Activated CD4-positive, alpha-beta T cell treated with anti-CD3 and anti-CD28 coated beads for 1 hour (primary cell): ENCODE data around the gene GGA3.
"Not testable (repeated sequence)": the region's sequence is repeated elsewhere in the genome, so short reads cannot be mapped to it uniquely, and the experiment has no call there.

Experiments used
- DNase-seq: peaks from one replicate; pipeline ENCODE4 v3.0.0-alpha.2; 2020

The GGA3 gene

DNA sequence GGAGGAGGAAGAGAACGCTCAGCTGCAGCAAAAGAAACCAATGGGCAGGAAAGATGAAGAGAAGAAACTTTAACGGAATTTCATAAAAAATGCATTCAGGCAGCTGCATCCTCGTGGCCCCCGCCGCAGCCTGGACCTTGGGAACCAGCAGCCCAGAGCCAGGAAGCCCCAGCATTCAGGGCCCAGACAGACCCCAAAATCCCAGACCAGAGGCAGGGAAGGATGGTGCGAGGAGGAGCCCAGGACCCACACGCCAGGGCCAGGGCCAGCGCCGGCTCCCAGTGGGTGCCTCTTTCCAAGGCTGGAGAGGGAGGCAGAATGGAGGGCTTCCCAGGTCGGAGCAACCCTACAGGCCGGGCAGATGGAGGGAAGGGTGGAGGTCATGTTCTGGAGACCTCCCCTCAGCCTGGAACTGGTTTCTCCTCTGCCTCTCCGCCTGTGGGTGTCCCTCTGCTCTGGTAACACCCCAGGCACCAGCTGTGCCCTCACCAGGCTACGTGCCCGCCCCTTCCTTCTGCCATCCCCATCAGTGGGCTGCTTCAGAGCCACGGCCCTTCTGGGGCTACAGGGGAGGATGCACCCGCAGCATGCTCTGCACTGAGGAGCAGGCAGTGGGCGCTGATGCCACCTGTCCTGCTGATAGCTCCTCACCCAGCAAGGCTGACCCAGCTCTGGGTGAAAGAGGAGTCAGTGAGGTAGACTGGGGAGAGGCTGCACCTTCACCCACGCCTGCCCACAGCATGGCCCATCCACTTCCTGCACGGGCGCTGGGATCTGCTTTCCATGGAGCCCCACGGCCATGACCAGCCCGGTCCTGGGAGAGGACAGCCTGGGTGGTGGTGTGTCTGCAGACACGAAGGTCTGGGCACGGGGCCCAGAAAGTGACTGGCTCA, 10.8 kb upstream of the GGA3 start:
- DNase-seq = no peak

DNA sequence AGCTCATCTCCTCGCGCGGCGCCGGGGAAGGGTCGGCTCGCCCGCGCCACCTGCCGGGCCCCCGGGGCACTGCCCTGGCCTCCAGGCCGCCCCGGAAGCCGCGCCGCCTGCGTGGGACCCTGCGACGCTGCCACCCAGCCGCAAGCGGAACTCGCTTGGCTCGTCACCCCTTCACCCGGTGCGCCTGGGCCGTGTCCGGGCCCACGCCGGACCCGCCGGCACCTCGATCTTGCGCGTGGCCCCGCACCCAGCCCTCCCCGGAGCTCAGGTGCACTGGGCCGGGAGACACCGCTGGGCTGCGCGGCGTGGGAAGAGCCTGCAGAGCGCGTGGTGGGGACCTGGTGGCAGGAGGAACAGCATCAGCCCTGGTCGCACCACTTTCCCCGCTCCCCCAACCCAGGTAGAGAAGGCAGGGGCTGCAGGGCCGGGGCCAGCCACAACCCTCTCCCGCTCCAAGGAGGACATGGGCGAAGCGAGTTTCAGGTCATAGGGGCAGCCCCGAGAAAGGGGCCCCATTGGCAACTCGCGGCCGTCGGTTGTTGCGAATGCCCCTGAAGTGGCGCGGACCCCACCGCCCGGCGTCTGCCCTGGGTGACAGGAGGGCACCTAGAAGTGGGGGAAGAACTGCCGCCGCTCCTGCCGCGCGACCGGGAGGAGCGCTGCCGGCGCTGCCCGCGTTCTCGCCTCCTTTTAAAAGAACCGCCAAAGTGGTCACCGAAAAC, 10.0 kb upstream of the GGA3 start:
- DNase-seq = peak; percentile 83

DNA sequence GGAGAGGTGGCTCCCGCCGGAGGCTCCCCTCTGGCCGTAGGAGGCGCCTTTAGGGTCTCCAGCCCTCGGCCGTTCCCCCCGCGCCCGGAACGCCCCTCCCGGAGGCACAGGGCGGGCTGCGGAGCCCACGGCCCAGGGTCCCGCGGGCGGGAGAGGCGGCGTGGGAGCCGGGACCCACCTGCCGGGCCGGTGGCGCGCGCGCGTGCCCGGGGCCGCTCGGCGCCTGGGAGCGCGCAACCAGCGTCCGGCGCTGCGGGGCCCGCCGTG, 9.5 kb upstream of the GGA3 start, which contains the start of gene MIF4GD:
TSS of gene MIF4GD (minus strand) at position 266 of the 267 bp plus-strand sequence. CDS start 1,036 bp downstream, outside the sequence.
- no peak for DNase-seq

DNA sequence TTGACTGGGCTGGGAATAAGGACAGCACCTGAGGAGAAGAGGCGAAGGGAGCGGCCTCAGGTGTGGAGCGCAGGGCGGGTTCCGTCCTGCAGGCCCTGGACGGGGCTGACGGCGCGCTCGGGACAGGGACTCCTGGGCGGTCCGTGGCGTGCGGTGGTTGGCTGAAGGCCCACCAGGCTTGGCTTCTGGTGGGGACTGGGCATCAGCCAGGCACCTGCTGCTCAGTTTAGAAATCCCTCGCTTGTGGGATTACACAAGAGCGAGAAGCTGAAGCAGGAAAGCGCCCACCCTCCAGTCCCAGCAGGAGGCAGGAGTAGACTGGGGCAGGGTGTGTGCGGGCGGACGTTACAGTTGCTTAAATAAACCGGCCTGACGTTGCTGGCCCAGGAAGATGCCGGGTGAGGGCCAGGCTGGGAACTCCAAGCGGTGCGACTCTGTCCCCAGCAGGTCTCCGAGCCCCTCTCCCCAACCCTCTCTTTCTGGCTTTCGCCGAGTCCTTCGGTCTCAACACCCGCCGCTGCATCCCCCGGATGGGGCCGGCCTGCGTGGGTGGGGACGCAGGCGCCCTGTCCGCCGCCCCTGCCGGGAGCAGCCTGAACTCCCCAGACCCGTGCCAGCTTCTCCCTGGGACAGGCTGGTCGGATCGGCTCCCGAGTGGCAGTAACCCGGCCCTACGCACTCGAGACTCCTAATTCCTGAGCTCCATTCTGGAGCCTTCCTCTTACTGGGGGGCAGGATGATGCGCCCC, 9.0 kb upstream of the GGA3 start:
- DNase-seq = peak; percentile 28

- no peak for DNase-seq
Observed at GRCh38 chr17:75269844-75270217, 8.4 kb upstream of the GGA3 start.

DNA sequence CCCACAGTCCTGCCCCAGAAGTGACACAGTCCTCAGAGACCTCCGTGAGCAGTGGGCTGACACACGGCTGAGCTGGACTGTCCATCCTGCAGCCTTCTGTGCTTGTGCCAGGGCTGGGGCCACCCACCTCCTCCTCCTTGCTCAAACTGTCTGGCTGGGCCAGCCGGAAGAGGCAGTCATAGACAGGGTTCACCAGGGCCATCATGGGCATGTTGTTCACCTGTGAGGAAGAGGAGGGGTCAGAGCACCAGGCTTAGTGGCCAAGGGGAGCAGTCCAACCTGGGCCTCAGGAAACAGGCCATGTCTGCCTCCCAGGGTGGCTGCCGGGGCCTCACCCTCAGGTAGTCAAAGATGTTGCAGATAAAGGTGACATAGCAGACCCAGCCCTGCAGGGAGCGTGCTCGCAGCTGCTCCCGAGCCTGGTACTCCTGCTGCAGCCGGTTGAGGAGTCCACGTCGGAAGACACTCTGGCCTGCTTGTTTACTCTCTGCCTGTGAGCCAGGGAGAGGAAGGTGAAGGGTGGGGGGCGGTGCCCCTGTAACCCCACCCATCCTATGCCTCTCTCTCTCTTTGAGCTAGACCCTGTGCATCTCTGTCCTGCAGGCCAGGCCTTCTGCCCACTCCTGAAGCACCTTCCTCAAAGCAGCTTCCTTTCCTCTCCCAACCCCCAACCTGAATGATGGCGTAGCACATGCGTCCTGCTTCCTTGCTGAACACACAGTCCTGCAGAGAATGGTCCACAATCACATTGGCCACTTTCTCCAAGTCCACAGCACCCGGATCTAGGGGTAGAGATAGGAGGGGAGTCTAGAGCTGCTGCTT, 6.2 kb upstream of the GGA3 start:
- DNase-seq = no peak

DNA sequence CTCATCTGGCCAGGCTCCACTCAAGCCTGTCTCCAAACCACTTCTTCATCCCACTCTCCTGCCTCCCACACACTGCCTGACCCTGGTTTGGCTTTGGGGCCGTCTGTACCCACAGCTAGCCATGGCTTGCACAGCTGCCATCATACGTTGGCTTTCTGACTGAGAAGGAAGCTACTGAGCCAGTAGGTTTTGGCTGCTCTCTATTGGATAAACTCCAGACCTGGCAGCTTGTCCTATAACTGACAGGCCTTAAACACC, 5.7 kb upstream of the GGA3 start:
- no peak for DNase-seq

DNA sequence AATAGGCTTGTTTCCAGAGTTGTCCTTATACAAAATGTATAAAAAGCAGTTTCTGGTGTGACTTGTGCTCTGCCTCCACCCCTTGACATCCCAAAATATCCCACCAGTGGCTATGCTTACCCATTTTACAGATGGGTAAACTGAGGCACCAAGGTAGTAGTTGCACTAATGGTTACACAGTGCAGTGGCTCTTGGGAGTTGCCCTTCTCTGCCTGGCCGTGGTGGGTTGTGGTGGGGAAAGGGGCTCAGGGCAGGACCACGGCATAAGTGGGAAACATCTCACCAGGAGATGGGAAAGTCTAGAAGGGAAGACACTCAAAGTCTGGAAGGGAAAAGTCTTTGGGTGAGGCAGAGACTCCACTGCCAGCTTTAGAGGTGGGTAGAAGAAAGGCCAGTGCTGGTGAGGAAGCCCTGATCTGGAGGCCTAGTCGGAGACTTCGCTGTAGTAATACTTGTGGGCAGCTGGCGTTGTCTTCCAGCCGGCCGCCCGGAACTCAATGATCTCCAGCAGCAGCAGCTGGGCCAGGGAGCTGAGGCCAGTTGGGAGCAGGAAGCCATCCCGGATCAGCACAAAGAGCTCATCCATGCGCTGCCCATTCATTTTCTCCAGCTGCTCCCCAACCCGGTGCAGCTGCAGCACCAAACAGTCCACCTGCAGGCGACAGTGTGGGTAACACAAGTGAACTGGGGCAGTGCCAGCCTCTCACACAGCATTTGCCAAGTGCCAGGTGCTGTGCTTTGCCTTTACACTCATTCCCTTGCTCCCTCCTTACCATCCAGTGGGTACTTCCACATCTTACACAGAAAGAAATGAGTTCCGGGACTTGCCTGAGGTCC, 5.1 kb upstream of the GGA3 start:
- no peak for DNase-seq

GRCh38 chr17:75265614-75266315, 4.4 kb upstream of the GGA3 start:
- DNase-seq = no peak

DNA sequence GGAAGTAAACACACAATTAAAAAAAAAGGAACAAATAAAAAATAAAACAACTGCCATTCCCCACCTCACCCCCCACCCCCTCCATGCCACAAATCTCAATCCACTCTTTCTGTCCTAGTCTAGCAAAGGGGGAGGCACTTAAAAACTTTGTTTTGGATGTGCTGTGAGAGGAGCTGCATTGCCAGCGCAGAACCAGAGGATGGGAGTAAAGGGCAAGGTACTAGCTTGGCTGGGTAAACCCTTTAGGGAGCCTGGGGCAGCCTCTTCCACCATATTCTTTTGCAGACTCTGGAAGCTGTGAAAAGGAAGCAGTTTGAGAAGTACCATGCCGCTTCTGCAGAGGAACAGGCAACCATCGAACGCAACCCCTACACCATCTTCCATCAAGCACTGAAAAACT, 1.6 kb upstream of the GGA3 start:
- no peak for DNase-seq

DNA sequence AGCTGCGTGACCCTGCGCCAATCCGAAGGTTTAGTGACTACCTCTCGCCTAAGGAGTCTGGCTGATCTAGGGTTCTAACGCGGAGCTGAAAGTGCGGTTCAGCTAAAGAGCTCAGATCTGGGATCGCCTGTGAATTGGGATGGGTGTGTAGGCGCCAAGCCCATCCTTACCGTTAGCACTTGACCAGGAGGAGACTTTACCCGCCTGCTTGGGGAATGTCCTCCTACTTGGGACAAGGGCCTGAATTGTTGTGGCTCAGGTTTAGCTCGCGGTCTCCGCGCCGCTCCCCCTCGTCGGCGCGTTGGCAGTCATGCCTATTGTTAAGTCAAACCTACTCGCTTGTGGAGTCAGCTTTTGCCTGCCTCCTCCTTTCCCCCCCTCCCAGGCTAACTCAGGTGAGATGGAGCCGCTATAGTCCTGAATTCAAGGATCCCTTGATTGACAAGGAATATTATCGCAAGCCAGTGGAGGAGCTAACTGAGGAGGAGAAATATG, 753 bp upstream of the GGA3 start:
- DNase-seq = no peak

DNA sequence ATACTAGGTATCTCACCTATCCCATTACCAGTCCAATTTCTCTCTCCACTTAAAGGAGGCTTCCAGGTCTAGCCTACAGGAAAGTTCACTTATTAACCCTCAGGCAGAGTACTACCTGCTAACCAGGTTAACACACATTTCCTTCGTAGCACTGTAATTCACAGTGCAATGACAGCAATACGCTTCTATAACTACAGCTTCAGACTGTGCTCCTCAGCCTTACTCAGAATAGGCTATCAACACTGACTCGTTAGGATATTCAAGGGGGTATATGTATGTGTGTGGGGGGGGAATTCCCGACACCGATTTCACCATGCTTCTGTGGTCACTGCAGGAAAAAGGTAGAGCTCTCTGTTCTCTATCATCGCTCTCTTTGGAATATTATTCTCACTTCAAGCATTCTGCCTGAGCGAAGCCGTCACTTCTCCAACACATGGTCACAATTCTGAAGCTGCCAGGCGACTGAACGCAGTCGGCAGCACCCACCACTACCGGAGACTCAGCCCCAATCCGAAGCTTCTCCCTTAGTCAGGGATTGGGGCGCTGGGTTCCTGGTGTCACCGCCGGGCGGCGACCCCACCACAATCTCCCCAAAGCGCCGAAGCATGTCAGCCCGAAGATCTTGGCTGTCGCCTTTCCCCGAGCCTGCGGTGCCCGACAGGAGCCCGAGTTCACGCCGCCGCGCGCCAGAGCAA, 618 bp downstream of the GGA3 start:
- DNase-seq = no peak

DNA sequence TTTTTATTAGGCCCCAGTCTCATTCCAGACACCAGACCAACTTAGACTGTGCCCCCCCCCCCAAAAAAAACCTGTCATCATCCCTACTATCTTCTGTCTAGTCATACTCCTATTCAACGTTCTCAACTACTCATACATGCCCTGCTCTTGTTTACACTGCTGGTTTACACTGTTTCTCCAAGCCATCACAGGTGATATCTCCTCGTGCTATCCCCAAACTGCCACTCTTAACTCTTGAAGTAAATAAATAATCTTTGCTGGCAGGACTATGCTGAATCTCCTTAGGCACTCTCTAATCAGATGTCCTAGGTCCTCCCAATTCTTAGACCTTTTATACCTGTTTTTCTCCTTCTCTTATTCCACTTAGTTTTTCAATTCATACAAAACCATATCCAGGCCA, 4.2 kb downstream of the GGA3 start:
- not testable (repeated sequence) for DNase-seq

DNA sequence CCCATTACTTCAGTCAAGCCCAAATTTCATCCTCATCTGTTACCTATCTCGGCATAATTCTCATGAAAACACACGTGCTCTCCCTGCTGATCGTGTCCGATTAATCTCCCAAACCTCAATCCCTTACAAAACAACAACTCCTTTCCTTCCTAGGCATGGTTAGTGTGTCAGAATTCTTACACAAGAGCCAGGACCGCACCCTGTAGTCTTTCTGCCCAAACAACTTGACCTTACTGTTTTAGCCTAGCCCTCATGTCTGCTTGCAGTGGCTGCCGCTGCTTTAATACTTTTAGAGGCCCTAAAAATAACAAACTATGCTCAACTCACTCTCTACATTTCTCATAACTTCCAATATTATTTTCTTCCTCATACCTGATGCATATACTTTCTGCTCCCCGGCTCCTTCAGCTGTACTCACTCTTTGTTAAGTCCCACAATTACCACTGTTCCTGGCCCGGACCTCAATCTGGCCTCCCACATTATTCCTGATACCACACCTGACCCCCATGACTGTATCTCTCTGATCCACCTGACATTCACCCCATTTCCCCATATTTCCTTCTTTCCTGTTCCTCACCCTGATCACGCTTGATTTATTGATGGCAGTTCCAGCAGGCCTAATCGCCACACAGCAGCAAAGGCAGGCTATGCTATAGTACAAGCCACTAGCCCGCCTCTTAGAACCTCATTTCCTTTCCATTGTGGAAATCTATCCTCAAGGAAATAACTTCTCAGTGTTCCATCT, 5.3 kb downstream of the GGA3 start:
- DNase-seq = not testable (repeated sequence)

DNA sequence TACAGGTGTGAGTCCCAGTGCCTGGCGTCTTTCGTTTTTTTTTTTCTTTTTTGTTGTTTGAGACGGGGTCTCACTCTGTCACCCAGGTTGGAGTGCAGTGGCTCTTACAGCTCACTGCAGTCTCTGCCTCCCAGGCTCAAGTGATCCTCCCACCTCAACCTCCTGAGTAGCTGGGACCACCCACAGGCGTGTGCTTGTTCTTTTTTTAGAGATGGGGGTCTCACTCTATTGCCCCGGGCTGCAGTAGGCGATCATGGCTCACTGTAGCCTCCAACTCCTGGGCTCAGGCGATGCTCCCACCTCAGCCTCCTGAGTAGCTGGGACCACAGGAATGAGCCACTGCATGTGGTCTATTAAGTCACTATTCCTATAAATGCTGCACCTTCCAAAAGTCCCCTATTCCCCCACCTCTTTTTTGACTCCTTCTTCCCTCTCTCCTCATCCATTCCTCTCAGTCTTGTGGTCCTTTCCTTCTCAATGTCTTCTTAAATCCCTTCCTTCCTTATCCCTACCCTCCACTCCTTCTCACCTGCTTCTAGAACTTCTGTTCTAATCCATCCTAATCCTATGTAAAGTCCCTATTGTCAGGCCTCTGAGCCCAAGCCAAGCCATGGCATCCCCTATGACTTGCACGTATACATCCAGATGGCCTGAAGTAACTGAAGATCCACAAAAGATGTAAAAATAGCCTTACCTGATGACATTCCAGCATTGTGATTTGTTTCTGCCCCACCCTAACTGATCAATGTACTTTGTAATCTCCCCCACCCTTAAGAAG, 9.2 kb downstream of the GGA3 start:
- no peak for DNase-seq

DNA sequence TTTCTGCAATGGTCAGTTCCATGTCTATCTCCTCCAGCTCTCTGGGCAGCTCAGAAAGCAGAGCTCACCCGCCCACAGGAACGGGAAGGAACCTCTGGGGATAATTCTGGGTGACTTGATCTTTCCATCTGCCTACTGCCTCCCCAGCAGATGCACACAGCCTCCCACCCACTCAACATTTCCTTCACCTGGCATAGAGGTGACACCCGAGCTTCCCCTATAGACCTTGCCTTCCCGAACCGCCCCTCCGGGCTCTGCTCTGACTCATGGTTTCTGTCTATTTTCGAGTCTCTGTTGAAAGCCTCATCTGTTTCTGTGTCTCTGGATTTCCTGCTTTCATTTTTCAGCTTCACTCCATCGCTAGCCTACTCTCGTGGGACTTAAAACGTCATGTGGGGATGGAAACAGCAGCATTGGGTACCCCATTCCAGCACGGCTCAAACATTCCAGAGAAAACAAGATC, 11.4 kb downstream of the GGA3 start:
- peak; percentile 74 for DNase-seq

DNA sequence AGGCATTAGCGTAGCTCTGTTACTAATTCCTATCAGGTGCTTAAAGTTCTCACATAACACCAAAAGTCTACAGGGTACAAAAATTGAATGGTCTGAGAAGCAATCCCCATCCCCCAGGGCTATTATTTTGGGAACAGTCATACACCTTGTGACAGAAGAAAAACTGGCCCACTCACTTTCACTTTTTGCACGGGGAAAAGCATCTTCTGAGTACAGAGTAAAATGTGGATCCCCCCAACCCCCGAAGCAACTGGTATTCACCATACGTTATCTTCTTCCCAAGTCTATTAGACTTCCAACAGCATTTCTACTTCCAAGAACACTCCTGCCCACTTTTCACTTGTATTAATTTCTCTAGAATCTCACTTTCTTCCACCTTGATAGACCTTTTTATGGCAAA, 11.8 kb downstream of the GGA3 start:
- no peak for DNase-seq

DNA sequence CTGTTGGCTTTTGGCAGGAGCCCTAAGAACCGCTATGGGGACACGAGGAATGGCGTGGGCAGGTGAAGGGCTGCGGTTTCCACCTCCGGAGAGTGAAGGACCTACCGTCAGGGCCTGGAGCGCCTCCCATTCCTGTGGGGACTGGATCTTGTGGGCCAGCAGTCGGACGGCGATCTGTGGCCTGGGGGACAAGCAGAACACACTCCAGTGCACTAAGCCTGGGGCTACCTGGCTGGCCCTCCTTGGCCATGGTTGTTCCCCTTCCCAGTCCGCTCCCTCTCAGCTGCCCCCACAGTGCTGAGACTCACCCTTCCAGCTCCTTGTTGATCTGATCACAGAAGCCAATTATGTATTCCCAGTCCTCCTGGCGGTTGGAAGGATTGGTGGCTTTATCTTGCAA, 15.0 kb downstream of the GGA3 start:
- no peak for DNase-seq

DNA sequence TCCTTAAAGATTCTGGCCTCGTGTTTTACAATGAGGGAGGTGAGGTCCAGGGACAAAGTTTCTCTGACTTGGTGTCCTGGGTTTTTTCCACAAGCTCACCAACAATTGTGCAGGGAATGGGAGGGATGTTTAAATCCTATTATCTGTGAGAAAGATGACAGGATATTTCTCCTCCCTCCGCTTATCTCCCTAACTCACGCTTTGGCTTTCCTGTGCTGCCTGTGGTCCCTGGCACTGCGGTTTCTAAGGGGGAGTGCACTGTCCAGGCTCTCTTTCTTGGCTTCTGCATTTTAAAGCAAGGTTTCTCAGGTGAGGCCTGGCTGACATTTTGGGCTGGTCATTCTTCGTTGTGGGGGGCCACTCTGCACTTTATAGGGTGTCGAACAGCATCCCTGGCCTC, 16.4 kb downstream of the GGA3 start:
- no peak for DNase-seq
